Upper lobe of left lung (tissue), 6 donors: Measurements from ENCODE around the gene ZNF319. TPM values are rescaled to one million over a fixed set of nuclear protein-coding genes. Genes with fewer than 3 reads are reported as not detected.

Experiments used
- ATAC-seq, 2 donors: fragments of 200-7000 bp; cut with Tn5 transposase; one replicate each; pipeline ENCODE4 v1.9.1; 2022; ENCODE audit warnings: mild to moderate bottlenecking in 2 of 2, moderate library complexity in 2 of 2; ENCODE audit not compliant: low FRiP score in 2 of 2
- DNase-seq, 2 donors: peaks; one replicate each; pipeline ENCODE4 v3.0.0-alpha.2; 2019 to 2020
- H3K27ac ChIP-seq, 4 donors: fragments of 200-600 bp; sonication (generic); one replicate each; pipeline ENCODE4 v1.5.1; 2016 to 2019
- H3K27me3 ChIP-seq, 4 donors: fragments of 200-600 bp; sonication (generic); one replicate each; pipeline ENCODE4 v1.5.1; 2017 to 2019
- H3K36me3 ChIP-seq, 4 donors: fragments of 200-600 bp; sonication (generic); one replicate each; pipeline ENCODE4 v1.5.1; 2016 to 2019
- H3K4me1 ChIP-seq, 4 donors: fragments of 200-600 bp; sonication (generic); one replicate each; pipeline ENCODE4 v1.5.1; 2018 to 2019
- H3K4me3 ChIP-seq, 4 donors: fragments of 200-600 bp; sonication (generic); one replicate each; pipeline ENCODE4 v1.5.1; 2017 to 2019; ENCODE audit warnings: mild to moderate bottlenecking in 2 of 4, moderate library complexity in 1 of 4
- H3K9me3 ChIP-seq, 4 donors: fragments of 200-600 bp; sonication (generic); one replicate each; pipeline ENCODE4 v1.5.1; 2018 to 2019
- CTCF ChIP-seq, 6 experiments: fragments of 450-650 bp in 4 of 6; fragments of 200-600 bp in 2 of 6; sonication (generic) in 2 of 6; IDR thresholded peaks; one replicate each; pipeline ENCODE4 v1.5.1; 2016 to 2019; ENCODE audit warnings: antibody characterized with exemption in 6 of 6
- EP300 ChIP-seq, 4 donors: sonication (generic); formaldehyde crosslinking; IDR thresholded peaks; one replicate each; pipeline ENCODE4 v1.5.1; 2017; ENCODE audit warnings: antibody characterized with exemption in 4 of 4, control low read depth in 2 of 4
- POLR2A ChIP-seq, 4 donors: fragments of 450-650 bp; IDR thresholded peaks; one replicate each; pipeline ENCODE4 v1.5.1; 2016 to 2017; ENCODE audit warnings: antibody characterized with exemption in 4 of 4, mild to moderate bottlenecking in 2 of 4
- POLR2AphosphoS5 ChIP-seq, 2 donors: sonication (generic); formaldehyde crosslinking; IDR thresholded peaks; one replicate each; pipeline ENCODE4 v1.5.1; 2017; ENCODE audit warnings: antibody characterized with exemption in 2 of 2
- WGBS, 2 donors: methylation state at CpG; one replicate each; pipeline ENCODE4 v1.1.5; 2017 to 2018; 5-methylcytosine and 5-hydroxymethylcytosine counted together
- total RNA-seq, 6 donors: library from RNA; depleted of rRNA in 4 of 6; stranded (reverse); fragments of >200 nt in 4 of 6; gene quantifications; one replicate each; pipeline versions ENCODE4 v1.1.0 to v1.2.1, GENCODE V29; 2016 to 2021
- donor health status: DM: no; HTN: no; CAD: no; lungs with moderate emphysema.
- donor health status: DM: no; HTN: yes; CAD: no; lungs with severe emphysema.

Gene ZNF319
- total RNA-seq, 6 donors from 2014 or later = 8.0 to 28.3 (median 13.3) TPM

DNA sequence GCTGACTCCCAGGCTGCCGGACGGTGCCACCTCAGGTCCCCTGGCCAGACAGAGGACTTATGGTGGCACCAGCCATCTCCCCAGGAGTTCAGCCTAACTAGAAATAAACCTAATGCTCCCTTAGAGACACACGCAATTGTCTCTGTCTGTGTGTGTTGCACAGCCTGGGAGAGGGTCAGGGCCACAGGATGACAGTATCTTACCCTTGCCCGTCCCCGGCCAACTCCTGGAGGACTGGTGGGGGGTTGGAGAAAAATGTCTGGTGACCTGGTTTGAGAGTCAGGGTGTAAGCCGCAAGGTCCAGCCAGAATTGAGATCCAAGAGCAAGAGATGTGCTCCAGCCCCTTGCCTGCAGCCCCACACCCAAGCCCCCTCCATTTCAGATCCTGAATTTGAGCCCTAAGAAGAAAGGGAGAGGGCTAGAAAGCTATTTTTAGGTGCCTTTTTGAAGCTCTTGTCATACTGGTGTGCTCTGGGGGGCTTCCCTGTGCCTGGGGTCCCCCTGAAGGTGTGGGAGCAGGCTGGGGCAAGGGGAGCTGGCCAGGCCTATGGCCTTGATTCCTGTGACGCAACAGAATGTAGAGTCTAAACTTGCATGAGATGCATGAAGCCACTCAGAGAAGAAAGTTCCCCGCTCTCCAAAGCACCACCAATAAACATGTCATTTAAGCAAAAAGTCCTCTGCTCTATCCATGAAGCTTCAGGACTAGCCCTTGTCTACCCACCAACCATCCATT is 12.9 kb downstream of the ZNF319 start:
- H3K27ac ChIP-seq = no peak overlapping the region
- TF ChIP-seq POLR2AphosphoS5 (IDR thresholded peaks at IDR 0.05) (no peak), CTCF (IDR thresholded peaks at IDR 0.05) (no peak), POLR2A (IDR thresholded peaks at IDR 0.05) (no peak), EP300 (IDR thresholded peaks at IDR 0.05) (no peak)
- H3K9me3 ChIP-seq = no peaks in the 10 kb centered on the region
- ATAC-seq = no peak
- no peak for DNase-seq
- H3K4me3 ChIP-seq = no peak overlapping the region
- no peaks in the 10 kb centered on the region for H3K36me3 ChIP-seq
- no peaks in the 10 kb centered on the region for H3K27me3 ChIP-seq
- peaks cover 11 to 21% (median 18%) of the 10 kb centered on the region in 4 donors for H3K4me1 ChIP-seq
- 91 to 95% methylated on average over 4 to 8 of the region's 8 CpGs for WGBS, 2 donors

DNA sequence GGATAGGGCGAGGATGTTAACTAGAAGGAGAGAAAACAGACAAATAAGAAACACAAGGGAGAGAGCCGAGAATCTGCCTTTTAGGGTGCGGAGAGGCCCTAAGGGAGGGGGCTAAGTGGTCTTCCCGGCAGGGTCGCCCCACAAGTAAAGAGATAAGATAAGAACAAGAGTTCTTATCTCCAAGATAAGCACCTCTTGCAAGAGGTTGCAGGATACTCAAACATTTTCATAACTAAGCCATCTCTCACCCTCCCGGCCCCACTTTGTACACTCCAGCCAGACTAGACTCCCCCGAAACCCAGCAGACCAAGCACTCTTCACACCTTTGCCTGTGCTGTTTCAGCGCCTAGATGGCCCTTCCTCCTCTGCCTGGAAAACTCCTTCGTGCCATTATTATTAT is 14.3 kb downstream of the ZNF319 start:
- Histone ChIP-seq H3K36me3 (no peaks in the 10 kb centered on the region), H3K4me1 (peaks cover 8 to 19% (median 16%) of the 10 kb centered on the region in 4 donors), H3K27ac (peak overlapping the region in 1 of 4 donors; percentile 73), H3K9me3 (no peaks in the 10 kb centered on the region), H3K4me3 (peak overlapping the region in 2 of 4 donors; percentile 65 to 75), H3K27me3 (no peaks in the 10 kb centered on the region)
- ATAC-seq (no peak), DNase-seq (no peak)
- 45 to 65% methylated on average over 9 of the region's 9 CpGs for WGBS, 2 donors
- TF ChIP-seq EP300 (IDR thresholded peaks at IDR 0.05) (no peak), POLR2AphosphoS5 (IDR thresholded peaks at IDR 0.05) (no peak), CTCF (IDR thresholded peaks at IDR 0.05) (no peak), POLR2A (IDR thresholded peaks at IDR 0.05) (no peak)

- Histone ChIP-seq H3K36me3 (no peaks in the 10 kb centered on the region), H3K27ac (peak overlapping the region; percentile 50 to 73 (median 64)), H3K4me3 (peak overlapping the region; percentile 54 to 75 (median 64)), H3K27me3 (no peaks in the 10 kb centered on the region), H3K9me3 (no peaks in the 10 kb centered on the region), H3K4me1 (peaks cover 8 to 19% (median 16%) of the 10 kb centered on the region in 4 donors)
- ATAC-seq = peak; percentile 63 to 67
- no peak for TF ChIP-seq POLR2AphosphoS5 (IDR thresholded peaks at IDR 0.05)
- TF ChIP-seq EP300 (IDR thresholded peaks at IDR 0.05) = no peak
- no peak for TF ChIP-seq POLR2A (IDR thresholded peaks at IDR 0.05)
- no peak for TF ChIP-seq CTCF (IDR thresholded peaks at IDR 0.05)
- 22 to 26% methylated on average over 35 to 51 of the region's 62 CpGs for WGBS, 2 donors
- DNase-seq = peak; percentile 31 to 70
Measured at GRCh38 chr16:57985204-57986181, 15.0 kb downstream of the ZNF319 start.

DNA sequence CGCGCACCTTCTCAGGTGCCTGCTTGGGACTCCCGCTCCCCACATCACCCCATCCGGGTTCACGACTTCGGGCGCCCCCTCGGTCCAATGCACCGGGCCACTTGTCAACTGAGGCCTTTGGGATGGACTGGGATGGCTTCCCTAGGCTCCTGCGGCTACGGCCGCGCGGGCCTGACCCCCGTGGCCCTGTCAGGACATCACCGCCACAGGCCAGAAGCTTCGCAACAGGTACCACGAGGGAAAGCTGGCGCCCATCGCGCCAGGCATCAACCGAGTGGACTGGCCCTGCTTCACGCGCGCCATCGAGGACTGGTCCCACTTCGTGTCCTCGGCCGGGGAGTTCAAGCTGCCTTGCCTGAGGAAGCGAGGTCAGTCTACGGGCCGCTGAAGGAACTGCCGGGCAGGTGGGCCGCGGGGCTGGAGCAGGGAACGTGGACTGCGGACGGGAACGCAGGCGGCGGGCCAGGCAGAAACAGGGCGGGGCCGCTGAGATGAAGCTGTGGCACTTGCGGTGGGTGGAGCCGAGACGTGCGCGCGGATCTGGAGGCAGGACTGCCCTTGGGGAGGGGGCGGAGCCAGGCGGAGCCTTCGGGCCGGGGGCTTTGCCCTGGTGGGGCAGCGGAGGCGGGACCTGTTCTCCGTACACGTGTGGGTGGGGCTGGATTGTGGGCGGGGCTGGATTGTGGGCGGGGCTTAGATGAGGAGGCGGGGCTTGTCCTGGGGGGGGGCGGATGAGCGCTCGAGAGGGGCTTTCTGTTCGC is 15.8 kb downstream of the ZNF319 start:
- peak overlapping the region; percentile 50 to 73 (median 64) for H3K27ac ChIP-seq
- ATAC-seq = peak; percentile 93
- 11 to 14% methylated on average over 30 to 47 of the region's 64 CpGs for WGBS, 2 donors

More for the DNA sequence above, 15.8 kb downstream of the ZNF319 start:
- peak overlapping the region; percentile 54 to 75 (median 64) for H3K4me3 ChIP-seq
- peak; percentile 95 to 96 for DNase-seq
- no peaks in the 10 kb centered on the region for H3K9me3 ChIP-seq
- peaks cover 8 to 19% (median 16%) of the 10 kb centered on the region in 4 donors for H3K4me1 ChIP-seq
- no peaks in the 10 kb centered on the region for H3K36me3 ChIP-seq
- H3K27me3 ChIP-seq = no peaks in the 10 kb centered on the region
- TF ChIP-seq EP300 (IDR thresholded peaks at IDR 0.05) = no peak
- TF ChIP-seq POLR2AphosphoS5 (IDR thresholded peaks at IDR 0.05) = peak in 1 of 2 donors; percentile 24
- TF ChIP-seq POLR2A (IDR thresholded peaks at IDR 0.05) = no peak
- TF ChIP-seq CTCF (IDR thresholded peaks at IDR 0.05) = peak in 1 of 6 experiments; percentile 26
